C1 segment of cervical spinal cord (tissue), 14 donors: ENCODE data around the gene PLCG2.
"Not testable (repeated sequence)": the region's sequence is repeated elsewhere in the genome, so short reads cannot be mapped to it uniquely, and the experiment has no call there.

Source experiments
- DNase-seq, 14 donors: peaks; one replicate each; lab custom pipeline; 2025; lab: John Stamatoyannopoulos, UW

PLCG2 gene

DNA sequence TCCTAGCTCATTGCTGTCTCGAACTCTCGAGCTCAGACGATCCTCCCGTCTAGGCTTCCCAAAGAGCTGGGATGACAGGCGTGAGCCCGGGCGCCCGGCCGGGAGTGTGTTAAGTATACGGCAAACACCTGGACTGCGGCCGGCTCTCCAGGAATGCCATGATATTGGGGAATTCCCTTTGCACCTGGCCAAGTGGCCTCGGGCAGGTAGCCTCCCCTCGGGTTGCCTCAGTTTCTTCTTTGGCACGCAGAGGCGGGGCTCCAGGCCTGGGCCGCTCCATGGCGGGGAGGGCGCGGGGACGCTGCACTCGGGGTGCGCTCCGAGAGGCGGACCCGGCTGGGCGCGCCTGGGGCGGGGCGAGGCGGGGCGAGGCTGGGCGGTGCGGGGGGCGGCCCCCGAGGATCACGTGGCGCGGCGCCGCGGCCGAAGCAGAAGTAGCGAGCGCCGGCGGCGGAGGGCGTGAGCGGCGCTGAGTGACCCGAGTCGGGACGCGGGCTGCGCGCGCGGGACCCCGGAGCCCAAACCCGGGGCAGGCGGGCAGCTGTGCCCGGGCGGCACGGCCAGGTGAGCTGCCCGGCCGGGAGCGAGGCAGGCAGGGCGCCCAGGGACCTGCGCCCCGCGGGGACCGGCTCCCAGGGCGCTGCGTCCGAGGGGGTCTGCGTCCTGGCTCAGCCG is at the start of gene PLCG2:
Gene PLCG2 (plus strand): TSS at position 431 of the 675 bp plus-strand sequence. CDS start 6,699 bp downstream, outside the sequence.
- peak in 4 of 14 donors; percentile 9 to 62 (median 18) for DNase-seq

- no peak for DNase-seq
These were observed 49.6 kb upstream of the PLCG2 start for GRCh38 chr16:81729451-81729850.

DNA sequence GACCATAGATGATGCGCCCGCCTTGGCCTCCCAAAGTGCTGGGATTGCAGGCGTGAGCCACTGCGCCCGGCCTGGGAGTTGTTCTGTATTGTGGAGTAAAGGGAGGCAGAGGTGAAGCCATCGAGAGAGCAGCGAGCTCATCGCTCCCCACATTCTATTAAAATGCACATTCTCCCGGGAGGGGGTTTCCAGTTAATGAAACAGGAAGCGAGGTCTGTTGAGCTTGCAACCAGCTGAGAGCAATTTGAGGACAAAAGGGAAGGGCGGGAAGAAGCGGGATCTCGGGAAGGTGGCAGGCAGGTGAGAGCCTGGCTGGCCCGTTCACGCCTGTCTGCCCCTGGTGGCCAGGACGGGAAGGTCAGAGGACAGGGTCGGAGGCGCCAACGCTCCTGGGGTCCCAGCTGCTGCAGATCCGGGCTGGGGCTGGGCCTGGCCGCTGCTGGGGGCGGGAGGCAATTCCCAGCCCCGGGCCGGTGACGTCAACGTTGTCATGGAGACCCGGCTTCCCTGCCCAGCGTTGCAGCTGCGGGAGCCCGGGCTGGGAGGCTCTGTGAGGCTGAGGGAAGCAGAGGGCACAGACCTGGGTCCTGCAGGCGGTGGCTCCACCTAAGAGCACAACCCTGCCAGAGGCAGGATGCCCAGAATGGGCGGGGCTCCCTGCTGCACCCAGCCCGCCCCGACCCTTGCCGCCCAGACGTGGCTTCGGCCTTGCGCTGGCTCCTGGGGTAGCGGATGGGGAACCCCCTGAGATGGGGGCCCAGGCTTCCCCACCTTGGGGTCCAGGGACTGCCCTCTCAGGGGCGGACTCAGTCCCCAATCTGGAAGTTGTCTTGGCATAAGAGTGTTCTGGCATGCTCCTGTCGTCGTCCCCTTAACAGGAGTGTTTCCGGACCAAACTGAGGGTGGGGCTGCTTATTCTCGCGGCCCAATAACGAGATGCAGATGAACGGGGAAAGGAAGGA is 48.7 kb upstream of the PLCG2 start:
- peak in 12 of 14 donors; percentile 18 to 76 (median 55) for DNase-seq

DNA sequence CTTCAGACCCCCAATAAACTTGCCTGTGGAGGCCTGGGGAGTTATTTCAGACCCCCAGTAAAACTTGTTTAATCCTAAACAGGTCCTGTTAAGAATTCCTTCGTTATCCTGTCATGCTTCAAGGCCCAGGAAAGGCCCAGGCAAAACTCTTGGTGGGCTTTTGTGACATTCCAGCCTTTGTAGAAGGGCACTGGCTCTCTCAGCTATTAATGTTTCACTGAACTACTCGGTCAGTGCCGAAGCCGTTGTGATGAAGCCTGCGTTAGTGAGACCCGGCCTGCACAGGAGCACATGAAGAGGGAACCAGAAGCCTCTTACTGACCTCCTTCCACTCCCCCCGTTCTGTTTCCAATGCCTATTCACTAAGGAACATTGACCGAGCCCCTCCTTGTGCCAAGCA is 47.4 kb upstream of the PLCG2 start:
- no peak for DNase-seq

GRCh38 chr16:81732699-81733098 is 46.4 kb upstream of the PLCG2 start:
- no peak for DNase-seq

- no peak for DNase-seq
These were observed 45.8 kb upstream of the PLCG2 start for GRCh38 chr16:81733295-81733694.

DNA sequence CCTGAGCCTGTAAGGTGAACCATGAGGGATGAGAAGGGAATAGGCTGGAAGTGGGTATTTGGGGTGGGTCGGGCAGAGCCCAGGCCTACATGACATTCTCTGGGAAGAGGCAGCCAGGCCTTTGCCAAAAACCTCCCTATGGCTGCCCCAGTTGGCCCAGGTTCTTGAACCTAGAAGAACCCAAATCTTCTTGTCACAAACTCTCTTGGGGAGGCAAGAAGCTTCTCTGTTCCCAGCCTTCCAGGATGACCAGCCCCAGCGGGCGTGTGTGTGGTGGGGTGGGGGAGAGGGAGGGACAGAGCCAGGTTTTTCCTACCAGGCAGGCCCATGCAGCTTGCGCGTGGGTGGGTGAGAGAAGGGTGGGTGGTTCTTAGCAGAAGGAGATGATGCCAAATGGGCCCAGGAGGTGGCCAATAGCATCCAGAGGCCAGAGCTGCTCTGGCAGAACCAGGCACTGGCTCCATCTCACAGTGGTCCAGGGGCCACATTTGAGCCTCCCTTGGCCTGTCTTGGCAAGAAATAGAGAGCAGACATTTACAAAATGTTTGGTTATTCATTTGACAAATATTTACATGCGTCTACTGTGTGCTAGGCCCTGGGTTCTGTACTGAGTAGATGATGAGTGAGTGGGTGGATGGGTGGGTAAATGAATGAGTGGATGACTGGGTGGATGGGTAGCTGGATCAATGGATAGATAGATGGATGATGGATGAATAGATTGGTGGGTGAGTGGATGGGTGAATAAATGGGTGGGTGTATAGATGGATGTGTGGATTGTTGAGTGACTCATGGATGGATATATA is 44.3 kb upstream of the PLCG2 start:
- DNase-seq: no peak

GRCh38 chr16:81737885-81738536 is 41.1 kb upstream of the PLCG2 start:
- DNase-seq: peak in 13 of 14 donors; percentile 12 to 71 (median 48)

DNA sequence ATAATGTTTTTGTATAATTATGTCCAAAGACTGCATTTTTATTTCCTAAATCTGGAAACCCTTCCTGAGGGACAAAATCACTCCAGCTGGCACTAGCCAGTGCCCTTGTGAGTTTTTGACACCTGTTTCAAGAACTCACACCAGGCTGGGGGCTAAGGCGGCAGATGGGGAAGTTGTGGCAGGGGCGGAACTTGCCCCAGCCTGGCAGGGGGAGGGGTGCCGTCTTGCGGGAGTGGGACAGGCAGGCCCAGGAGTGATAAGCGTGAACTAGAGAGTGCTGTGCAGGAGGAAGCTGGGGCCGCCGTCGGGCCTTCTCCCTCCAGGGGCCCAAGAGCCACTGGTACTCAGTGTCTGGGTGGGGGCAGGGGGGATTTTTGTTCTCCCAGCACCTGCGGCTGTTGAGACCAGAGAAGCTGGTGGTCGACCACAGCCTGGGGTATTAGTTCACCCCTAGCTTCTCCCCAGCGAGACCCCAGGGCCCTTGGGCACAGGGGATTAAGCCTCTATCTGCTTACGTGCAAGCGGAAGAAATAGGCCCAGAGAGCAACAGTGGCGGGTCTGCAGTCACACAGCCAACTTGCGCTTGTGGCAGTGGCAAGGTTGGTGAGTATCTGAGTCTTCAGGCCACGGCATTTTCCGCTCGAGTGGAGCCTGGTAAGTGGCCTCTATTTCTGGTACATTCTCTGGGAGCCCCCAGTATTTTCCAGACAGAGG is 40.2 kb upstream of the PLCG2 start:
- DNase-seq: peak in 8 of 14 donors; percentile 22 to 68 (median 58)

- DNase-seq: no peak
These were observed 39.6 kb upstream of the PLCG2 start for GRCh38 chr16:81739503-81739902.

DNA sequence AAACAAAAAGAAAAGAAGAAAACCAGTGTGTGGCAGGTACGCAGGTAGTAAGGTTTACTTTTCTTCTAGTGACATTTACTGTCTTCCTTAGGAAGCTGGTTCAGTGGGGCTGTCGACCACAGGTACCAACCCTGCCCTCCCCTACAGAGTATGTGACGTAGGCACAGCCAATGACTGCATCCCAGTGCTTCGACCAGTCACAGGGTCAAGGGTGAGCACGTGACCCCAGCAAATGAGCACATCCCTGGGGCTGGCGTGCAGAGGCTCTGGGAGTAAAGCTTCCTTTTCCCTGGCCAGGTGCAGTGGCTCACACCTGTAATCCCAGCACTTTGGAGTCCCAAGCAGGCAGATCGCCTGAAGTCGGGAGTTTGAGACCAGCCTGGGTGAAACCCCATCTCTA is 38.9 kb upstream of the PLCG2 start:
- DNase-seq: peak in 4 of 14 donors; percentile 2 to 10 (median 6)

GRCh38 chr16:81741430-81741770 is 37.7 kb upstream of the PLCG2 start:
- not testable (repeated sequence) for DNase-seq

DNA sequence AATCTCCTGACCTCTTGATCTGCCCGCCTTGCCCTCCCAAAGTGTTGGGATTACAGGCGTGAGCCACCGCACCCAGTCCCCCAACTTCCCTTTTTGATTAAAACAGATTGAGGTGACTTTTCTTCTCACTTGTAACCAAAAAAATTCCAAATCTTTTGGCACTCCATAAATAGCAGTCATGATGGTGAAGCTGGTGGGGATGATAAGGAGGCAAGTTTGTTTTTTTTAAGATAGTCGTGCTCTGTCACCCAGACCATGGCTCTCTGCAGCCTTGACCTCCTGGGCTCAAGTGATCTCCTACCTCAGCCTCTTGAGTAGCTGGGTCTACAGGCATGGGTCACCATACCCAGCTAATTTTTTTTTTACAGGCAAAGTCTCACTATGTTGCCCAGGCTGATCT is 34.7 kb upstream of the PLCG2 start:
- DNase-seq: no peak

DNA sequence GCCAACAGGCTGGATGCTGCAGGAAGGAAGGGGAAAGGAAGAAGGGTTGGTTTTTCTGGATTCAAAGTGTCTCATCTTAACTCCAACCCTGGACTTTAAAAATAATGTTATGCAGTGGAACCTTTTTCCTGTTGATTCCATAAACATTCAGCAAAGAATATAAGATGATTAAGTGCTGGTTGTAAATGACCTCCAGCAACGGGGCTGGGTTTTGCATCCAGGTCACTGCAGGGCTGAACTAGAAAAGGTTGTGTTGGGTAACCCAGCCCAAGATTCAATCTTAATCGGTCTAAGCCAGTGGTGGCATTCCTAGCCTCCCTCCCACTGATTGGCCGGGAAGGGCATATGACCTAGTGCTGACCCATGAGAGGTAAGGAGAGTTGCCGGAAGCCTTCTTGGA is 34.2 kb upstream of the PLCG2 start:
- DNase-seq: no peak

GRCh38 chr16:81745704-81746558 is 33.2 kb upstream of the PLCG2 start:
- peak in 10 of 14 donors; percentile 3 to 62 (median 36) for DNase-seq

DNA sequence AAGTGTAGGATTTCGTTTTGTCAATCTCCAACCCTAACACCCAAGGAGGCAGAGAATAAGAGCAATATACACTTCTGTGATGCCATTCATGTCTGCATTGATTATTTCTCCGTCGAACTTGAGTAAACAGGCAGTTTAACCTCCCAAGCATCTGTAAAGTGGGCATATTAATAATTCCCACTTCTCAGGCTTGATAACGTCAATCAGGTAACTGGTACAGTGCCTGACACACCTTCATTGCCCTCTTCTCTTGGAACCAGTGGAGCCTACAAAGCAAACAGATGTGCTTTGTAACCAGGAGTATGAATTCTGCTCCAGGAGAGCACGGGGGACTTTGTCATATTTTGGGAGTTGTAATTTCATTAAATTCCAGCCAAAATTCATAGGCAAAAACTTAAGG is 32.5 kb upstream of the PLCG2 start:
- DNase-seq: no peak

DNA sequence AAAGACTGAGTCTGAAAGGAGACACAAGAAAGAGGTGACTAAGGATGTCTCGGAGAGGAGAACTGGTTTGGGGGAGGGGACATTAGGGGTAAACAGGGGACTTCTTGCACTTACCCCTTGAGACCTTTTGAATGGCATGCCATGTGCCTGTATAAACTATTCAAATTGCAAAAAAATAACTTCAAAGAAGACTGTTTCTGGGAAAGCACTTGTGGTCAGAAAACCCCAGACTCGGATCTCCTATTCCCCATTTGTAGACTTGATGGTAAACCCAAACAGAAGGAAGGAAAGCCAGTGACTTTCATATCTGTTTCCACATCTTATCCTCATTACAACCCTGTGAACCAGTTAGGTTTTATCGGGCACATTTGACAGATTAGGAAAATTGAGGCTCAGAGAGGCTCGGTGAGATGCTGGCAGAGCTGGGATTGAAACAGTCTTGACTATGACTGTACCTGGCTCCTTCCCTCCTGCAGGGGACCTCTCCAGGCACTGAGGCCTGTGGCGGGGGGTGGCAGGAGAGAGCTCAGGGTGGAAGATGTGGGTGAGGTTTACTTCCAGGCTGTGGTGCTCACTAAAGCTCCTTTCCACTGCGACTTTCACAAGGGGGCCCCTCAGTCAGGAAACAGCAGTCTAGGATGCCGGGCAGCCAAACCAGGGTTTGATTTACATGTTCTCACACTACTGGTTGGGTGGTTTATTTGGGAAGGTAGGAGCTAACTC is 30.5 kb upstream of the PLCG2 start:
- DNase-seq: no peak

DNA sequence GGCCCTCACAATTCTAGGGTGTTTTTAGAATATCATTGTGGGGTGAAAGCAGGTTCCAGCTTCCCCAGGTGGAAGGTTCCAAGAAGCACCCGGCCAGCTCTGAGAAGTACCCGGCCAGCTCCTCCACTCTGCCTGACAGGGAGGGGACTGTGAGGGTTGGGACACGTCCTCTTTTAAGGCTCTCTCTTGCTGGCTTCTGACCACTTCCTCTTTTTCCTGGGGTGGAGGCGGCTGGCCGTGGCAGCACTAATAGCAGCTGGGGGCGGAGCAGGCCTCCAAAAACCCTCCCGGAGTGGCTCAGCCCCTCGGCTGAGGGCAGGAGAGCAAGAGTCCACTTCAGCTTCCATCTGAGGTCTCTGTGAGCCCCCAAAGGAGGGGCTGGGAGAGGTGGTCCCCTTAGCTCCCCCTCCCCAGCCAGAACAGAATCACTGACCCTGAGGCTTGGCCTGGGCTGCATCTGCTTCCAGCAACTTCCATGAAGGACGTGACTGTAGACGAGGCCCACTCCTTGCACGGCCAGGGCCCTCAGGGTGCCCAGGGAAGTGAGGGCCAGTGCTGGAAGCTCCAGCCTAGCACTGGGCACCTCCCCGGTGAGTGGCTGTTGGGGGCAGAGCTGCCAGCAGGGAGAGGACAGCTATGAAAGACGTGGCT is 26.7 kb upstream of the PLCG2 start:
- DNase-seq: peak in 8 of 14 donors; percentile 14 to 52 (median 31)

DNA sequence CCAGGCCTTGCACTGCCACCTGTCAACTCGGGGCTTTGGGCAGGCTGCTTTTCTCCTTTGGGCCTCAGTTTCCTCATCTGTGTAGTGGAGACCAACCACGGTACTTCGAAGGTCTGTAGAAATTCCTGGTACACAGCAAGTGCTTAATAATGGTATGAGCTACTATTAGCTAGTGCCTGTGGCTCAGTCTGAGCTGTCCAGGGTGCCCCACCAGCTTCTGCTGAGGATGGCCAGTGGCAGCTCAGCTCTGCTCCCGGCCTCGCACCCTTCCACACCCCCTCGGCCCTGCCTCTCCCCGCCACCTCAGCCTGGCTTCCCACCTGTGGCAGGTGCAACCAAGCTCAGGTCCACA is 26.2 kb upstream of the PLCG2 start:
- no peak for DNase-seq
